ENCODE data around the gene WWOX.

GRCh38 chr16:78469787-78470186 lies 370.3 kb downstream of the WWOX start:
- TF ChIP-seq, protein P1, sequence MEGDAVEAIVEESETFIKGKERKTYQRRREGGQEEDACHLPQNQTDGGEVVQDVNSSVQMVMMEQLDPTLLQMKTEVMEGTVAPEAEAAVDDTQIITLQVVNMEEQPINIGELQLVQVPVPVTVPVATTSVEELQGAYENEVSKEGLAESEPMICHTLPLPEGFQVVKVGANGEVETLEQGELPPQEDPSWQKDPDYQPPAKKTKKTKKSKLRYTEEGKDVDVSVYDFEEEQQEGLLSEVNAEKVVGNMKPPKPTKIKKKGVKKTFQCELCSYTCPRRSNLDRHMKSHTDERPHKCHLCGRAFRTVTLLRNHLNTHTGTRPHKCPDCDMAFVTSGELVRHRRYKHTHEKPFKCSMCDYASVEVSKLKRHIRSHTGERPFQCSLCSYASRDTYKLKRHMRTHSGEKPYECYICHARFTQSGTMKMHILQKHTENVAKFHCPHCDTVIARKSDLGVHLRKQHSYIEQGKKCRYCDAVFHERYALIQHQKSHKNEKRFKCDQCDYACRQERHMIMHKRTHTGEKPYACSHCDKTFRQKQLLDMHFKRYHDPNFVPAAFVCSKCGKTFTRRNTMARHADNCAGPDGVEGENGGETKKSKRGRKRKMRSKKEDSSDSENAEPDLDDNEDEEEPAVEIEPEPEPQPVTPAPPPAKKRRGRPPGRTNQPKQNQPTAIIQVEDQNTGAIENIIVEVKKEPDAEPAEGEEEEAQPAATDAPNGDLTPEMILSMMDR (optimal IDR thresholded peaks at IDR 0.05 in 1 of 3, IDR thresholded peaks at IDR 0.05 in 1 of 3, conservative IDR thresholded peaks at IDR 0.05 in 1 of 3; ENCODE audit: extremely low read depth in 1 of 3, insufficient read depth in 2 of 3, low read length in 3 of 3) = no peak
- no peak for TF ChIP-seq EZH2 (IDR thresholded peaks at IDR 0.05; ENCODE audit: low read length)

Measured in keratinocyte (primary cell).